Right lobe of liver (tissue), 6 donors: ENCODE data around the gene MAN2B2. TPM values are rescaled to one million over a fixed set of nuclear protein-coding genes. Genes with fewer than 3 reads are reported as not detected.

Source experiments
- ATAC-seq, 4 donors: fragments of 200-7000 bp; cut with Tn5 transposase; one replicate each; pipeline ENCODE4 v1.9.1; 2020; ENCODE audit warnings: mild to moderate bottlenecking in 4 of 4, moderate library complexity in 4 of 4
- DNase-seq, 3 donors: peaks; one replicate each; pipeline ENCODE4 v3.0.0-alpha.2; 2020
- H3K27ac ChIP-seq, 3 donors: fragments of 200-600 bp; one replicate each; pipeline ENCODE4 v1.8.0; 2022
- H3K27me3 ChIP-seq, 2 donors: fragments of 200-600 bp; one replicate each; pipeline ENCODE4 v1.8.0; 2022
- H3K36me3 ChIP-seq, 4 donors: fragments of 200-600 bp; sonication (generic) in 1 of 4; one replicate each; pipeline versions ENCODE4 v1.5.1 to v1.8.0; 2017 to 2022; ENCODE audit warnings: control low read depth in 1 of 4
- H3K4me1 ChIP-seq, 4 donors: fragments of 200-600 bp; sonication (generic) in 1 of 4; one replicate each; pipeline versions ENCODE4 v1.5.1 to v1.8.0; 2017 to 2022; ENCODE audit warnings: control low read depth in 1 of 4
- H3K4me3 ChIP-seq, 3 donors: fragments of 200-600 bp; one replicate each; pipeline ENCODE4 v1.8.0; 2022
- H3K9me3 ChIP-seq, 4 donors: fragments of 200-600 bp; sonication (generic) in 1 of 4; one replicate each; pipeline versions ENCODE4 v1.5.1 to v1.8.0; 2017 to 2022; ENCODE audit warnings: control low read depth in 1 of 4
- POLR2A ChIP-seq: fragments of 450-650 bp; IDR thresholded peaks from one replicate; pipeline ENCODE4 v1.6.1; 2017; ENCODE audit warnings: antibody characterized with exemption, mild to moderate bottlenecking
- WGBS: methylation state at CpG from one replicate; pipeline ENCODE4 v1.1.6; 2018; ENCODE audit warnings: low coverage, low lambda C conversion rate; ENCODE audit not compliant: insufficient coverage; ENCODE audit errors: missing lambda C conversion rate; 5-methylcytosine and 5-hydroxymethylcytosine counted together
- intact Hi-C, 2 donors: fragments of 100-400 bp; cut with DNase I; formaldehyde crosslinking; loops; one replicate each; pipeline versions ENCODE4 v1.11.2 to v1.14.1; 2022
- total RNA-seq, 6 experiments: library from RNA; depleted of rRNA in 2 of 6; stranded (reverse); fragments of >200 nt in 2 of 6; fragmentation: NEBNext Ultra II Directional in 3 of 6; extraction: Animal tissue kit (Norgen Biotek cat#: 25700) in 3 of 6; gene quantifications; one replicate each; pipeline versions ENCODE4 v1.1.0 to v1.2.4, GENCODE V29; 2016 to 2023
- TF ChIP-seq, protein P1 (sequence below), 4 donors: fragments of 200-600 bp in 3 of 4; fragments of 450-650 bp in 1 of 4; IDR thresholded peaks; one replicate each; pipeline versions ENCODE4 v1.5.1 to v1.8.0; 2016 to 2022; ENCODE audit warnings: antibody characterized with exemption in 4 of 4, mild to moderate bottlenecking in 2 of 4
- donor health status: DM: no; HTN: yes; CAD: no.
- donor health status: DM: no; HTN: no; CAD: no.
- donor health status: DM: no; HTN: no; CAD: no.
- donor health status: DM: no; HTN: yes; CAD: no.
- donor health status: DM: no; HTN: yes; CAD: no.

The MAN2B2 gene
- total RNA-seq, 6 experiments from 2014 or later, result 22.3 to 34.1 (median 27.5) TPM

DNA sequence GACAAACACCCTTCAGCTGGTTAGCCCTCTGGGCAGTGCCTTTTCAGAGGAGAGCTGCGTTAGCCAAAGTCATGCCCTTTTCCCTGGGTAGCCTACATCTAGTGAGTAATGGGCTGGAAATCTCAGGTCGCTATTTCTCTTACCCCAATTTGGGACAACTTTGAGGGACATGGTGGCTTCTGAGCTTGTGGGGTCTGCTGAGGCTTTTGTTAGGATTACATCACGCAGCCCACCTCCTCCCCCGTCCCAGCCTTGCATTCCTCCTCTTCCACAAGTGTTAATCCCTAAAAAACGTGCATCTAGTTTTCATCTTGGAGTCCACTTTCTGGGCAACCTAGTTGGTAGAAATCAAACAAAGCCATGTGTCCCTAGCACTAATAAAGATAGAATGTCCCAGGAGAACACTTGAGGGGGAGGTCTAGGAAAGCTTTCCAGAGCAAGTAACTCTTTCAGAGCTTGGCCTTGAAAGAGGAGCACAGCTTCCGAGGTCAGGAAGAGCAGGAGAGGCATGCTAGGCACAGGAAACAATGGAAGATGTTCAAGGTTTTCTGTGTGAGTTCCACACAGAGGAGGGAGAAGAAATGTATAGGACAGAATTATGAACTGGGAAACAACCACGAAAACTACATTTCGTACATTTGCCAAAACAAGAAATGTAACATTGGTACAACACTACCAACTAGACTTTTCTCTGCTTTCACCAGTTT is 68.3 kb downstream of the MAN2B2 start:
- no peak for DNase-seq
- peaks cover 0 to 14% (median 7%) of the 10 kb centered on the region in 4 donors for H3K4me1 ChIP-seq
- H3K27me3 ChIP-seq, result no peaks in the 10 kb centered on the region
- no peak overlapping the region for H3K4me3 ChIP-seq
- intact Hi-C loops, result no loop called here
- peaks cover 0 to 14% (median 4%) of the 10 kb centered on the region in 4 donors for H3K36me3 ChIP-seq
- TF ChIP-seq, protein P1, sequence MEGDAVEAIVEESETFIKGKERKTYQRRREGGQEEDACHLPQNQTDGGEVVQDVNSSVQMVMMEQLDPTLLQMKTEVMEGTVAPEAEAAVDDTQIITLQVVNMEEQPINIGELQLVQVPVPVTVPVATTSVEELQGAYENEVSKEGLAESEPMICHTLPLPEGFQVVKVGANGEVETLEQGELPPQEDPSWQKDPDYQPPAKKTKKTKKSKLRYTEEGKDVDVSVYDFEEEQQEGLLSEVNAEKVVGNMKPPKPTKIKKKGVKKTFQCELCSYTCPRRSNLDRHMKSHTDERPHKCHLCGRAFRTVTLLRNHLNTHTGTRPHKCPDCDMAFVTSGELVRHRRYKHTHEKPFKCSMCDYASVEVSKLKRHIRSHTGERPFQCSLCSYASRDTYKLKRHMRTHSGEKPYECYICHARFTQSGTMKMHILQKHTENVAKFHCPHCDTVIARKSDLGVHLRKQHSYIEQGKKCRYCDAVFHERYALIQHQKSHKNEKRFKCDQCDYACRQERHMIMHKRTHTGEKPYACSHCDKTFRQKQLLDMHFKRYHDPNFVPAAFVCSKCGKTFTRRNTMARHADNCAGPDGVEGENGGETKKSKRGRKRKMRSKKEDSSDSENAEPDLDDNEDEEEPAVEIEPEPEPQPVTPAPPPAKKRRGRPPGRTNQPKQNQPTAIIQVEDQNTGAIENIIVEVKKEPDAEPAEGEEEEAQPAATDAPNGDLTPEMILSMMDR (IDR thresholded peaks at IDR 0.05), result no peak
- TF ChIP-seq POLR2A, result no peak
- no peaks in the 10 kb centered on the region for H3K9me3 ChIP-seq
- ATAC-seq, result no peak
- WGBS, result 78% methylated on average over 6 of the region's 8 CpGs
- no peak overlapping the region for H3K27ac ChIP-seq

DNA sequence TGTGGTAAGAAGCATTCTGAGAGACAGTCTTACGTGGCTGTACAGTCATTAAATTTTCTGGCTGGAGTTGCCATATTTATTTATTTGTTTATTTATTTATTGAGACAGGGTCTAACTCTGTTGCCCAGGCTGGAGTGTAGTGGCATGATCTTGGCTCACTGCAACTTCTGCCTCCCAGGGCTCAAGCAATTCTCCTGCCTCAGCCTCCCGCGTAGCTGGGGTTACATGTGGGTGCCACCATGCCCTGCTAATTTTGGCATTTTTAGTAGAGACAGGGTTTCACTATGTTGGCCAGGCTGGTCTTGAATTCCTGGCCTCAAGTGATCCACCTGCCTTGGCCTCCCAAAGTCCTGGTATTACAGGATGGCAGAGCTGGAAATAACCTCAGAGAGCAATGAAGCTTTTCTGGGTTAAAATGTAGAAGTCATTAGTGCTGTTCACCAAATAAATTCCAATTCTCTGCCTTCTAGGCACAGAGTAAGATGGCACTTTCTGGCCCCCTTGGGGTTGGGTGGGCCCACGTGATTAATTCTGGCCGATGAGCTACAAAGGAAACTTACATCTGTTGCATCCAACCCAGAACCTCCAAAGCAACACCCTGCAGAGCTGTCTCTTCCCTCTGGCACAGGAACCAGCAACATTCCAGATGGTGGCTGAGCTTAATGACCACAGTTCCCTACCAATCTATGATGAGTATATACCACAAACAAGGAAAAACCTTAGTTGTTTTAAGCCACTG is 70.0 kb downstream of the MAN2B2 start:
- intact Hi-C loops, result no loop called here
- peaks cover 0 to 14% (median 4%) of the 10 kb centered on the region in 4 donors for H3K36me3 ChIP-seq
- H3K4me1 ChIP-seq, result peaks cover 0 to 14% (median 7%) of the 10 kb centered on the region in 4 donors
- no peak for ATAC-seq
- no peak for TF ChIP-seq POLR2A
- no peaks in the 10 kb centered on the region for H3K9me3 ChIP-seq
- 74% methylated on average over 5 of the region's 5 CpGs for WGBS
- no peak overlapping the region for H3K27ac ChIP-seq
- DNase-seq, result no peak
- H3K27me3 ChIP-seq, result no peaks in the 10 kb centered on the region
- no peak overlapping the region for H3K4me3 ChIP-seq

DNA sequence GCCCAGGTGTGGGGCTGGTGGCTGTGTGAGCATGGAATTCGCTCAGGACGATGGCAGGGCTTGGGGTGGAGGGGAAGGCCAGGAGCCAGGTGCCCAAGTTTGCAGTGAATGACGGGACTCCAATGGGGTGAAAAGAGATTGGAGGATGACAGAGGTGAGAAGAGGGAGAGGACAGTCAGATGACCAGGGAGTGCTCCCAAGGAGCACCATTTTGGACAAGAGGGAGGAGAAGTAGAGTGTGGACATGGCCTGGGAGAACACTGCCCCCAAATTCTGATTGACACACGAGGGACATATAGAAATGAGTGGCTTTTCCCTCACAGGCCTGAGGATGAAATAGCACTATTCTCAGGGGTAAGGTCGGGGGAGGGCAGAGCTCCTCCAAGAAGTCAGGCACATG is 72.2 kb downstream of the MAN2B2 start:
- no peaks in the 10 kb centered on the region for H3K27me3 ChIP-seq
- DNase-seq (no peak), ATAC-seq (no peak)
- no peaks in the 10 kb centered on the region for H3K9me3 ChIP-seq
- H3K4me3 ChIP-seq, result no peak overlapping the region
- 60% methylated on average over 4 of the region's 5 CpGs for WGBS
- H3K4me1 ChIP-seq, result peaks cover 0 to 9% (median 4%) of the 10 kb centered on the region in 4 donors
- TF ChIP-seq, protein P1 (IDR thresholded peaks at IDR 0.05), result no peak
- TF ChIP-seq POLR2A, result no peak
- intact Hi-C loops, result no loop called here
- peaks cover 0 to 9% (median 3%) of the 10 kb centered on the region in 4 donors for H3K36me3 ChIP-seq
- no peak overlapping the region for H3K27ac ChIP-seq

DNA sequence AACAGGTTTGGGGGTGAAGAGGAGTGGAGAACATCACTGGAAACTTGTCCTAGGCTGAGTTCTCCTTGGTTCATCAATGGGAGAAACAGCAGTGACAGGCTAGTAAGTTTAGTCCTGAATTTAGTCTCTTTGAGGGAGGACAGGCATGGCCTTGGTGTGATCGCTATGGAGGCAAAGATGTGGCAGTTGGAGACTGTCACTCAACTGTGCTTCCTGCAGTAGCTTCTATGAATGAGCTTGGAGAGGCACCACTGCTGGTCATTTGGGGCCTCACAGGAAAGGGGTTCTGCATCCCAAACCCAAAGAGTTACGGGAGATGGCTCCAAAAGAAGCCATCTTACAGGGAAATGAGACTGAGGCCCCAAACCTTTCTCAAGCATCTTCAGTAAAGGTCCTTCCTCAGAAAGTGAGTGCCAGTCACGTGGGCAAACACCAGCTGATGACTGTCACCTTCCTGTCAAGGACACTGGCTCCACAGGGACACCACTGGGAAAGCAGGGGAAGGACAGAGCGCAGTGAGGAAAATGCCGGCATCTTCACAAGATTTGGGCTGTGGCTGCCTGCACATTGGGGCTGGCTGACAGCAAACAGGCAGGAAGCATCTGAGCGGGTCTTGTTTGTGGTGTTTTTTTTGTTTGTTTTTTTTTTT is 72.7 kb downstream of the MAN2B2 start:
- Histone ChIP-seq H3K36me3 (peaks cover 0 to 4% (median under 1%) of the 10 kb centered on the region in 4 donors), H3K27ac (no peak overlapping the region), H3K4me1 (peaks cover 0 to 4% (median 1%) of the 10 kb centered on the region in 4 donors), H3K27me3 (no peaks in the 10 kb centered on the region), H3K4me3 (no peak overlapping the region), H3K9me3 (no peaks in the 10 kb centered on the region)
- intact Hi-C loops, result no loop called here
- DNase-seq, result no peak
- no peak for TF ChIP-seq POLR2A
- TF ChIP-seq, protein P1 (IDR thresholded peaks at IDR 0.05), result no peak
- 59% methylated on average over 5 of the region's 6 CpGs for WGBS
- no peak for ATAC-seq
